GM20431 (cell line): Measurements from ENCODE around the gene GTF2F2.
"Not testable (repeated sequence)": the region's sequence is repeated elsewhere in the genome, so short reads cannot be mapped to it uniquely, and the experiment has no call there.

ENCODE experiments used
- in situ Hi-C: fragments of 300-500 bp; cut with MseI, MboI; formaldehyde crosslinking; loops from one replicate; pipeline ENCODE4 v1.15.0; 2020; ENCODE audit warnings: low sequenced_read_pairs; ENCODE audit not compliant: unreplicated experiment

GTF2F2 gene

DNA sequence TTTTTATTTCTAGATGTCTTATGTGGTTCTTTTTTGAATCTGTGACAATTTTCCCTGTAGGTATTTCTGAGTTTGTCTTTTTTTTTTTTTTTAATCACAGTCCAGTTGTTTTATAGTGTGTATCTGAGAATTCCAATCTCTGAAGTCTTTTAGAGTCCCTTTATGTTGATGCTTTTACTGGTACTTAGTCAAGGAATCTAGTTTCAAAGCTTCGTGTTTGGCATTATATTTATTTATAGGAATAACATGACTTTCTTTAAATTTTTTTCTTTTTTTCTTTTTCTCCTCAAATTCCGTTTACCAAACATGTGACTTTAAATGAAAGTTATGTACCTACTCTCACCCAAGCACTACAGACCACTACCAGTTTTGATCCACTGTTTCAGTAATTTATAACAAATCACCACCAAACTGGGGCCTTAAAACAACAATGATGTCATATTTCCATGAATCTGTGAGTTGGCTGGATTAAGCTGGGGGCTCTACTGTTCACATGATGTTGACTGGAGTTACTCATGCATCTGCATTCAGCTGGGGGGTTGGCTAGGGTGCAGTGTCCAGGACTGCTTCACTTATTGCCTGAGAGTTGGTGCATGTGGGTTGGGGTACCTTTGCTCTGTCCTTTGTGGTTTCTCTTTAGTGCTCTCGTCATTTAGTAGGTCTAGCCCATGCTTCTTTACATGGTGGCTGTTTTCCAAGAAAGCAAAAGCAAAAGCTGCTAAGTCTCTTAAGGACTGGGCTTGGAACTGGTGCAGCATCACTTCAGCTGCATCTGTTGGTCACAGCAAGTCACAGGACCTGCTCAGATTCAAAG, 58.2 kb downstream of the GTF2F2 start:
- in situ Hi-C loops: no loop called here

DNA sequence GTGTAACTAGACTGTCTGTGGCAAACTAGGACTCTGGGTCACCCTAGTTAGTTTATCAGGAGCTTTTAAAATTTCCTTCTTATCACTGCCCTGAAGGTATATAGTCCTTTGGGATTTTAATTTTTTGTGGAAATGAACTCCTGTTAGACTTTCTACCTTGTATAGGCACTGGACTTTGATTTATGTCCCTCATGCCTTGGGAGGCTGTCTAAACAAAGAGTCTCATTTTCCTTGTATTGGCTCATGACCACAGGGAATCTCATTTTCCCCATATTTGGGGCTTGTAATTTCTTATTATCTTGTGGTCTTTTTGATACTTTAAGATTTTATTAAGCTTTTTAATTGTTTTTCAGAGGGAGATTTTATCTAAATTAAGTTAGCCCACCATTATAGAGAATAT, 59.1 kb downstream of the GTF2F2 start:
- in situ Hi-C loops: no loop called here

DNA sequence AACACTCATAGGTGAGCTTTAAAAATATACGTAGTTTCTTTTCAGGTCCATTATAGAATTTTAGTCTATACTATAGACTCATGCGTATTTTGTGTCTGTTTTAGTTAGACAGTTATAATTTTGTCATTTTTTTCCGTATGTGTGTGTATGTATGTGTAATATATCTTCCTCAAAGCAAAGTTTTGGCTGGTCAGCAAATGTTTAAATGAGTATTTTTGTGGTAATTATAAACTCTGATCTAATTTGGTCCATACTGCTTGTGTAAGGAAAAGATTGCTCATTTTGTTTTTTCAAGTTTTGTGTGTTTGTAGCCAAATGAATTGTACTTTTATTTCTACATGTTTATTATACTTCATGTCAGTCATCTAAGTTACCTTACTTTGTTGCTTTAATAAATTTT, 60.0 kb downstream of the GTF2F2 start:
- in situ Hi-C loops: no loop called here

DNA sequence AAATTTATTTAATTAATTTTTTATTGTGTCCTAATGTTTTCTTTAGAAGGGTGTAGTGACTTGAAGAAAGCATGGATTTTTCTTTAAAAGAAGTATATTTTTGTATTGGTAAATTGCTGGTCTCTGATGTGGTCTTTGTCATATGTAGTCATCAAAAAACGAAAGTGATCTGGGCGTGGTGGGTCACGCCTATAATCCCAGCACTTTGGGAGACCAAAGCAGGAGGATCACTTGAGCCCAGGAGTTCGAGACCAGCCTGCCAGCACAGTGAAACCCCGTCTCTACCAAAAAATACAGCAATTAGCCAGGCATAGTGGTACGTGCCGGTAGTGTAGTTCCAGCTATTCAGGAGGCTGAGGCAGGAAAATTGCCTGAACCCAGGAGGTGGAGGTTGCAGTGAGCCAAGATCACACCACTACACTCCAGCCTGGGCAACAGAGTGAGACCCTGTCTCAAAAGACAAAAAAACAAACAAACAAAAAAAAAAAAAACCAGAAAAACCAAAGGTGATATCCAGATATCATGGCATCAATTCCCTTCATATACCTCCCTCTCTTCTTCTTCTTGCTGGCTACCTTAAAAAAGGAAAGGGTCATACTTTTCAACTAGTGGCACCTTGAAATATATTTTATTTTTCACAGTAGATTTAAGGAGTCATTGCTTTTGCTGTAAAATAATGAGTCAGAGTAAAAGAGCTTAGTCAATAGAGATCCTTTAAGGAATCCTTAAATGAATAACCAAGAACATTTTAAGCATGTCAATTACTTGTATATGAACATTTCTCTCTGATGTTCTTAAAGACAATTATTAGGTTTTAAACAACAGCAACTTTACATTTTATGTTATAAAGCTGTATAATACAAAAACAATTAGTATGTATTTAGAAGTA, 60.6 kb downstream of the GTF2F2 start:
- in situ Hi-C loops: no loop called here

DNA sequence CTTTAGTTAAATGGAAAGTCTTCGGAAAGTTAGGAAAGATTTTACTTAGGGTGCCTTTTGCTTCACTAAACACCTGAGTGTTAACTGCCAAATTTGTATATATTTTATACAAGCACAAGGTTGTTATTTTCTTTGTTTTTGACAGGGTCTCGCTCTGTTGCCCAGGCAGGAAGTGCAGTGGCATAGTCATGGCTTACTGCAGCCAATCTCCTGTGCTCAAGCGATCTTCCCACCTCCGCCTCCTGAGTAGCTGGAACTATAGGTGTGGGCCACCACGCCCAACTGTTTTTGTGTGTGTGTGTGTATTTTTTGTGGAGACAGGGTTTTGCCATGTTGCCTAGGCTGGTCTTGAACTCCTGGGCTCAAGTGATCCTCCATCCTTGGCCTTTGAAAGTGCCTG, 64.4 kb downstream of the GTF2F2 start:
- in situ Hi-C loops: no loop called here

DNA sequence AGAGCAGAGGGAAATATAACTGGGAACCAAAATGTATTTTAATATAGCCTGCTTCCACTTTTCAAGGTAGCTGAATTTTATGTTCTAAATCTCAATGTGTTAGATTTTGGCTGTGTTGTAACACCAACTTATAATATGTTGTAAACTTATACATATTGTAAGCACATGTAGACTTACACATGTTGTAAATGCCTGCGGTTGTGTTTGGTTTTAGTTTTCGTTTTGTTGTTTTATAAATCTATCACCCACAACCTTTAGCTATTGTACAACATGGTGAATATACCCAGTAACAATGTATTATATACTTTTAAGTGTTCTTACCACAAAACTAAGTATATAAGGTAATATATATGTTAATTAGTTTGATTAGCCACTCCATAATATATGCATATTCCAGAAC, 65.0 kb downstream of the GTF2F2 start:
- in situ Hi-C loops: no loop called here

DNA sequence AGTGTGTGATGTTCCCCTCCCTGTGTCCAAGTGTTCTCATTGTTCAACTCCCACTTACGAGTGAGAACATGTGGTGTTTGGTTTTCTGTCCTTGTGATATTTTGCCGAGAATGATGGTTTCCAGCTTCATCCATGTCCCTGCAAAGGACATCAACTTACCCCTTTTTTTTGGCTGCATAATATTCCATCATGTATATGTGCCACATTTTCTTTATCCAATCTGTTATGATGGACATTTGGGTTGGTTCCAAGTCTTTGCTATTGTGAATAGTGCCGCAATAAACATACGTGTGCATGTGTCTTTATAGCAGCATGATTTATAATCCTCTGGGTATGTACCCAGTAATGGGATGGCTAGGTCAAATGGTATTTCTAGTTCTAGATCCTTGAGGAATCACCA, 68.8 kb downstream of the GTF2F2 start:
- in situ Hi-C loops: not testable (repeated sequence)

DNA sequence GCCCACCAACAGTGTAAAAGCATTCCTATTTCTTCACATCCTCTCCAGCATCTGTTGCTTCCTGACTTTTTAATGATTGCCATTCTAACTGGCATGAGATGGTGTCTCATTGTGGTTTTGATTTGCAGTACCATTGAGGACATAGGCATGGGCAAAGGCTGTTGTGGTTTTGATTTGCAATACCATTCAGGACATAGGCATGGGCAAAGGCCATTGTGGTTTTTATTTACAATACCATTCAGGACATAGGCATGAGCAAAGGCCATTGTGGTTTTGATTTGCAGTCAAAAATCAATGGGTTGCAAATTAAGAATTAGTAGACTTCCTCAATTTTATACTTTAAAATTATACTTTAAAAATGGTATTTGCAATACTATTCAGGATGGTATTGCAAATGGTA, 69.2 kb downstream of the GTF2F2 start:
- in situ Hi-C loops: not testable (repeated sequence)

DNA sequence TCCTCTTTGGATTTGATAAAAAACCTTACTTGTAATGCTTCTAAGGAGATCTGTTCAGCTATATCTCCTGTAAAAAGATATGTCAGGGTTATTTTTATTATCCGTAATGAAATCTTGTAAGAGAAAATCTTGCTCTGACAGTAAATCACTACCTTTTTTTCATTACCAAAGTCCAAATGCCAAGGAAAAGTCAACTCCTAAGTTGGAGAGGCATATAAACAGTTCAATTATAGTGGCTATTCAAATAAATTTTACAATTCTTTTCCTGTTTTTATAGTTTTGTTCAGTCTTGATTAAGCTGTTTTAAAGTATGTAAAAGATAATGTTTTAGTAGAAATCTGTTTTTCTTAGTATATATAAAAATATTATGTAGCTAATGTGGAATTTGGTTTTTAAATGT, 71.6 kb downstream of the GTF2F2 start:
- in situ Hi-C loops: no loop called here

DNA sequence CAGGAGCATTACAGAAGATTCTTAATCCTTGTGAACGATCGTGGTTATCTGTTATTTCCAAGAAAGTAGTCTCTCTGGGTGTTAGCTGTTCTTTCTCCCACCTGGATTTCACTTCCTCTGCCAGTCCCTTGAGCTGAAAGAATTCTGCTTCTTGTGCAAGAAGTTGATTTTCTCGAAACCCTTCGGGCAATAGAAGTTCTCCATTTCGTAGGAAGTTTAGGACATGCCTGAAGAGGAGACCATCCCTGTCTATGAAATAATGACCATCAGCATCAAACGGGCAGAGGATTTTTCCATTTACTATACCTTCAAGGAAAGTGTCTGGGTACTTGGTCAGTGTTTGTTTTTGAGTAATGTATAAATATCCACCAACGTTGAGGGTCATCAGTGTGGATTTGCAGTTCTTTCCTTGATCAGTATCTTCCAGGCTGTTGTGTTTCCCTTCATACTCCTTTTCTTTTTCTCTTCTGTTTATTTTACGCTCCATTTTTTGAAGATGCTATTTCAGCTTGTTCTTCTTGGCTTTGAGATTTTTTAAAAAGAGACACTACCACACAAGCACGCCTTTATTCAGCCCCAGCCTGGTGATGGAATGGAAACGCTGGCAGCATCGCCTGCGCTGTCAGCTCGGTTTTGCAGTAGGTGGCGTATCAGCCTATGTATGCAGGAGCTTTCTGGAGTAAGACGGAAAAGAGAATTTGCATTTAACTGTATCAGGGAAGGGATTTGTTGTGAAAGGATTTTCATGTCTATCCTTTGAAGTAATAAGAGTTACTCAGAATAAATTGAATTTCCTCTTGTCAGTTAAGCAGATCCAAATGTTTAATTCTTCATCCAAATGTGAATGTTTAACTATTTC, 74.0 kb downstream of the GTF2F2 start:
- in situ Hi-C loops: no loop called here

DNA sequence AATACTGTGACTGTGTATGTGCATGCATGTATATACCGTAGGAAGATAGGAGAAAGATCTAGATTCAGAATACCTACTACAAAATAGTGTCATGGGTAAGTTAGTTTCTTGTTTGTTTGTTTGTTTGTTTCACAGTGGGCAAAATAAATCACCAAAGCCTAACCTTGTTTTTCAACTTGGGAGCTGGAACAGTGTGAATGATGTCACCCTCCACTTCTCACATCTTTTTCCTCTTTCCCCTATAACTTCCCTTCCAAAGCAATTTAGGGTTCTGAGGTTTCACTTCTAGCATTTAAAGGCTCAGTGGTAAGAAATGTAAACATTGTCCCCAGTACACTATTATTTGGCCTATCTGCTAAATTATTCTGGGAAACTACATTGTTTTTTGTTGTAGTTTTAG, 75.1 kb downstream of the GTF2F2 start:
- in situ Hi-C loops: no loop called here

DNA sequence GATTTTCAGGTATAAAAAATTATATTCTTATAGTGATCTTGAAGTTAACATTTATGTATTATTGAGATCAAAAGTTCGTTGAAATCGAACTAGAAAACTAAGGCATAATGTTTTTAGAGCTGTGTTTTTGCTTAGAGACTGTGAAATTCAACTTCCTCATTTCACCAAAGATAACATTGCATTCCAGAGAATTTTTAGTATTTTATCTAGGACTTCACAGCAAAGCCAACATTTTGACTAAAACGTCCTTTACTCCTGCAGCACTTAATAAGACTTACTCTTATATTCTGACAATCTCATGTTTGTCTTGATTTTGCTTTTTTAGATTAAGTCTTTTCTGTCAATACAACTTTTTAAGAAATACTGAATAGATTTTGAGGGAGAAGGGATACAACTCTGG, 75.8 kb downstream of the GTF2F2 start:
- in situ Hi-C loops: no loop called here

DNA sequence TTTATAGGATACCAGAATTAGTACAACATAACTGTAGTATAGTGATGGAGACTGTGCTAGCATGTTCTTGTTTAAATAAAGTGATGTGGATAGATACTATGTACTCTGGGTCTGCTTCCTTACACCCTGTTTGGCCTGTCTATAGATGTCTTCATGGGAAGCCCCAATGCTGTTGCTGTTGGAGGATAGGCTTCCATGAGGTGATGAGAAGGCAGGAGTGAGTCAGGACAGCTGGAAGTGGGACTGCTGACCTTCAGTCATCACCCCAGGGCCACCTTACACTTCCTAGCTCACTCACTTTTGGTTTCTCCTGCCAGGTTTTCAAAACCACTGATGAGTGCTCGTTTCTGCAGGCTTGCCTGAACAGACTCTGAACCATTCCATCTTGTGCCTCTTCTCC, 76.3 kb downstream of the GTF2F2 start:
- in situ Hi-C loops: no loop called here

DNA sequence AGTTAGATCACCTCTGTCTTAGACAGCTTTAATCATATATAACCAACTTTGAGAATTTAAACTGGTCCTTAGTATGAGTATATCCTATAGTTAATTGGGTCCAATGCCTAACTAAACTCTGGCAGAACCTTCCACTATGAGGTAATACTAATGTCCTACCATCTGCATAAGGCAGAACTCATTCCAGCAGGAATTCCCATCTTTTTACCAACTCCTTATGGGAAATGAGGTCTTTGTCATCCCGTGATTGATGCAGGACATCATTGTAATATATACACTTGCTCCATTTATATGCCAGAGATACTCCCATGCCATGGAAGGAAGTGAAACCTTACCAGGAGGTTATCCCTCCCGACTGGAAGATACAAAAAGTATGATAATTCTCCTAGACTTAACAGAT, 77.7 kb downstream of the GTF2F2 start:
- in situ Hi-C loops: no loop called here

DNA sequence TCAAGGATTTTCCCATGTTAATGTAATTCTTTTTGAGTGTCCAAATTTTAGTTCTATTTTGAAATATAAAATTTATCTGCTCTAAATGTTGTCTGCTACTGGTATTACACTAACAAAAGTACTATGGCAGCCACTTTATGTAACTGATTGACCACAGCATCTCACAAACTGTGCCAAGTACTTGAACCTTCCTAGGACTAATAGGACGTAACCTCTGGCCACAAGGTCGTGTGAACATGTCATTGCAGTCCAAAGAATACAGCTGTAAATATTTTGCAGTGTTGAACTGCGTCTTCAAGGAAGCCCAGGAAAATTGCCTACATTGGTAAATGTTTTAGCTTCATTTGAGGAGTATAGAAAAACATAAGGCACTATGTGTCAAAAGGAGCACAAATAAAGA, 78.6 kb downstream of the GTF2F2 start:
- in situ Hi-C loops: no loop called here

DNA sequence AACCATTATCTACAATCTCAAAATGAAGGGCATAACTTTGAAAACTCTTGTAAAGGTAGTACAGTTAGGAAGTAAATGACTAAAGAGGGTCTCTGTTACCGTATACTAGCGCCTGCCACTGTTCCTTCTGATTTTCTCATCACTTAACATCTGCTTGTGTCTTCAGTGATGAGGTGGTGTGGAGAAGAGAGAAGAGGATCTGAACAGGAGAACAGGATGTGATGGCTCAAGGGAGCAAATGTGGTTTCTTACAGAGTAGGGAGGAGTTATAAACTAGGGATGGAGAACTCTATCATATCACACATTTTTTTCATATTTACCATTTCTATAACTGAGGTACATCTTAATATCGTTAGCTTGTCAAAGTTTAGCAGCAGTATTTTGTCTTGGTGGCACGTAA, 79.4 kb downstream of the GTF2F2 start:
- in situ Hi-C loops: no loop called here

DNA sequence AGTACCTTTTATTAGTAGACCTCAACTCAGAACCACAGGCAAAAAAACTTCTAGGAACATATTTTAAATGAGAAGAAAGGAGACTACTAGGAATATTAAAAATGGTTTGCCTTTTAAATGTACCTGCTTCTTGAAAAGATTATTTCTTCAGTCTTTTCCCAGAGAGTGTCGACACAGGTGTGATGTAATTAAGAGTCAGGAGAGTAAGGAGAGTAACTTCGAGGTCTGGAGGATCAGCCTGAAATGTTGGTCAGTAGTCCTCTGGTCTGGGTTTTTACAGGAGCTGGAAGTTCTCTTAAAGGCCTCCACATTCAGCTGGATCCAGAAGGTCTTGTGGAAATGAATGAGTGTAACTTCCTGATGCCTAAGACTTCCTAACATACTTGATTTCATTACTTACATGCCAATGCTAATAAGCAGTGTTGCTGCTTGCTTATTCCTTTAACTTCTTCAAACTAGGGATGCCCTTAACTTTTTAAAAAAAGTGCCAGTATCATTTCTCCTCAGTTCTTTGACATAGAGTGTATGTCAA, 80.5 kb downstream of the GTF2F2 start, which contains the start of gene KCTD4:
TSS of gene KCTD4 (minus strand) at position 345 of the 532 bp plus-strand sequence. CDS start 6,478 bp downstream, outside the sequence.
- in situ Hi-C loops: no loop called here

DNA sequence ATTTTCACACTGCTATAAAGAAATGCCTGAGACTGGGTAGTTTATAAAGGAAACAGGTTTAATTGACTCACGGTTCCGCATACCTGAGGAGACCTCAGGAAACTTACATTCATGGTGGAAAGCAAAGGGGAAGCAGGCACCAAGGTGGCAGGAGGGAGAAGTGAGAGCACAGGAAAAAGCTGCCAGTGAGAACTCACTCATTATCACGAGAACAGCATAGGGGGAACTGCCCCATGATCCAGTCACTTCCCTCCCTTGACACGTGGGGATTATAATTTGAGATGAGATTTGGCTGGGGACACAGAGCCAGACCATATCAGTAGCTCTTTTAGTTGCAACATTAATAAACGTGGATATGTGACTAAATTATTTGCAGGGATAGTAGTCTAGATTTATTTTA, 84.8 kb downstream of the GTF2F2 start:
- in situ Hi-C loops: no loop called here

DNA sequence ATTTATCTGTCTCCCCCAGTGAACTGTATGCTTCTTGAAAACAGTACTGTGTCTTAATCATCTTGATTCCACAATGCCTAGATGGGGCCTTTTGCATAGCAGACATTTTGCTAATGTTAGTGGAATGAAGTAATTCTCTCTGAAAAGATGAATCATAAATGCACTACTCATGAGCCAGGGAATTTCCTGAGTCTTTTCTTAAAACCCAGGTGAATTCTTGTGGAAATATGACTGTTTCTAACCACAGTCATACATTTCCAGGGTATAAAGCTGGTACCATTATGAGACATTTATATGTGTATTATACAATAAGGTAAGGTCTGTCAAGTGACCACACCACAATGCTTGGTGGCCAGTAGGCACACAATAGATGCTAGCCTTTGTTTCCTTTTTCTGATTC, 86.0 kb downstream of the GTF2F2 start:
- in situ Hi-C loops: no loop called here

DNA sequence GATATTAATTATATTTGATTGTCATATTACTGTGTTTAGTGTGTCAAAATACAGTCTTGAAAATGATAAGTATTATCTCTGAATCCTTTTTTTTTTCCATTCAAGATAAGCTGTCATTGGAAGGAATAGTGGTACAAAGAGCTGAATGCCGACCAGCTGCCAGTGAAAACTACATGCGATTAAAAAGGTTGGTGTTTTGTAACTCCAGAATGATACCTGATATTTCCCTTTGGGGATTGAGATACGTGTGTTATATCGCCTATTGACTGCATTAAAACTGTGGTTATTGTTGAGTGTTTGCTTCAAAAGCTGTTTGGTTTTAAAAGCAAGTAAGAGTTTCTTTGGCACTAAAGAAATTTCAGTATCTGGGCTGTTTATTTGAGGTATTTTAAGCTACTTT, 87.0 kb downstream of the GTF2F2 start:
- in situ Hi-C loops: no loop called here
